Type B pancreatic cell (in vitro differentiated cells): ENCODE data around the gene PPP1CB. TPM values are rescaled to one million over a fixed set of nuclear protein-coding genes. Genes with fewer than 3 reads are reported as not detected.

Experiments
- DNase-seq: peaks from one replicate; pipeline ENCODE4 v3.0.0; 2021; ENCODE audit warnings: mixed read lengths; ENCODE audit not compliant: unreplicated experiment; ENCODE audit errors: extremely low spot score
- H3K27ac Mint-ChIP-seq: 2 replicates; pipeline ENCODE4 v1.8.0; 2021; ENCODE audit warnings: mild to moderate bottlenecking, mixed read lengths
- H3K27me3 Mint-ChIP-seq: 2 replicates; pipeline ENCODE4 v1.8.0; 2021; ENCODE audit warnings: mixed read lengths
- H3K36me3 Mint-ChIP-seq: 2 replicates; pipeline ENCODE4 v1.8.0; 2021; ENCODE audit warnings: mixed read lengths
- H3K4me1 Mint-ChIP-seq: one replicate; pipeline ENCODE4 v1.8.0; 2021; ENCODE audit warnings: mixed read lengths; ENCODE audit not compliant: unreplicated experiment
- H3K4me3 Mint-ChIP-seq: 2 replicates; pipeline ENCODE4 v1.8.0; 2021; ENCODE audit warnings: mild to moderate bottlenecking, mixed read lengths
- H3K9me3 Mint-ChIP-seq: 2 replicates; pipeline ENCODE4 v1.8.0; 2021; ENCODE audit warnings: mixed read lengths
- total RNA-seq: library from RNA; stranded (reverse); gene quantifications from 2 replicates; pipeline ENCODE4 v1.2.1, GENCODE V29; 2021; ENCODE audit warnings: low replicate concordance
- TF ChIP-seq, protein P1 (sequence below): fragments of 200-600 bp; sonication (generic); conservative IDR thresholded peaks from 2 replicates; pipeline ENCODE4 v1.5.0; 2021; ENCODE audit warnings: antibody characterized with exemption, mild to moderate bottlenecking

Gene PPP1CB
- total RNA-seq, 1 donor from 2014 or later: 227 TPM

DNA sequence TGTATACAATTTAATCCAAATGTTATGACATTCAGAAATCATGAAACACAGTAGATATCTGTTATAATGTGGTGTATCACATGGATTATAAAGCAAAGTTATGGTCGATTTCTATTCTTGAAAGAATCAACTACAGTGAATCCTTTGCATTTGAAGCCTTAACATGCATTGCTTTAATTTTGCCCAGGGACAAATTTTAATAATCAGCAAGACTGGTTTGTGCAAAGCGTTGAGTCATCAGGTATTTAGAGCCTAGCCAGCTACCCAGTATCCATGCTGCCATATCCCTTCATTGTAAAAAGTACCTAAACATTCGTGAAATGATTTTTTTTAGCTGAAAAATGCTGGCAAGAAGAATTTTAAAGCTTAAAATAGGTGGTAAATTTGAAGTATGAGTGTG, 50.1 kb downstream of the PPP1CB start:
- Mint-ChIP-seq H3K9me3 (peaks cover 7% of the 10 kb centered on the region), H3K4me3 (no peak overlapping the region), H3K36me3 (peaks cover 56% of the 10 kb centered on the region), H3K4me1 (no peaks in the 10 kb centered on the region), H3K27ac (peak overlapping the region; percentile 87), H3K27me3 (no peaks in the 10 kb centered on the region)
- TF ChIP-seq, protein P1, sequence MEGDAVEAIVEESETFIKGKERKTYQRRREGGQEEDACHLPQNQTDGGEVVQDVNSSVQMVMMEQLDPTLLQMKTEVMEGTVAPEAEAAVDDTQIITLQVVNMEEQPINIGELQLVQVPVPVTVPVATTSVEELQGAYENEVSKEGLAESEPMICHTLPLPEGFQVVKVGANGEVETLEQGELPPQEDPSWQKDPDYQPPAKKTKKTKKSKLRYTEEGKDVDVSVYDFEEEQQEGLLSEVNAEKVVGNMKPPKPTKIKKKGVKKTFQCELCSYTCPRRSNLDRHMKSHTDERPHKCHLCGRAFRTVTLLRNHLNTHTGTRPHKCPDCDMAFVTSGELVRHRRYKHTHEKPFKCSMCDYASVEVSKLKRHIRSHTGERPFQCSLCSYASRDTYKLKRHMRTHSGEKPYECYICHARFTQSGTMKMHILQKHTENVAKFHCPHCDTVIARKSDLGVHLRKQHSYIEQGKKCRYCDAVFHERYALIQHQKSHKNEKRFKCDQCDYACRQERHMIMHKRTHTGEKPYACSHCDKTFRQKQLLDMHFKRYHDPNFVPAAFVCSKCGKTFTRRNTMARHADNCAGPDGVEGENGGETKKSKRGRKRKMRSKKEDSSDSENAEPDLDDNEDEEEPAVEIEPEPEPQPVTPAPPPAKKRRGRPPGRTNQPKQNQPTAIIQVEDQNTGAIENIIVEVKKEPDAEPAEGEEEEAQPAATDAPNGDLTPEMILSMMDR: no peak
- DNase-seq: no peak

DNA sequence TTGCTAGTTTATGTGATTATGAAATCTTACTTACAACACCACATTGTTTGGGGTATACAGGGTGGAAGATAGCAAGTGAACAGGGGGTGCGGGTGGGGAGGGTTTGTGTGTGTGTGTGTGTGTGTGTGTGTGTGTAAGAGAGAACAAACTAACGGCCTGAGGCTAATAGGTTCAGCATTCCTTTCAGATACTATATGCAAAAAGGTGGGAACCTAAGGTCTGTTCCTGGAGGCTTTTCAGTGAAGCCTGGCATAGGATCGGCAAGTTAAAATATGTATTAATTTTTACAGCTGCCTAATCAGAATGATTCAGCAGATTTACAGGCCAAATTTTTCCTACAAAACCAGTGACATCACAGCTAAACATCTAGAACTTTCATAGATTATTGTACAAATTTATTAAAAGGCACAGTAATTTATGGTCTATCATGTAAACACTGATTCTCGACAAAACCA, 51.4 kb downstream of the PPP1CB start:
- H3K9me3 Mint-ChIP-seq: no peaks in the 10 kb centered on the region
- H3K36me3 Mint-ChIP-seq: peaks cover 48% of the 10 kb centered on the region
- H3K4me3 Mint-ChIP-seq: no peak overlapping the region
- no peaks in the 10 kb centered on the region for H3K4me1 Mint-ChIP-seq
- peak overlapping the region; percentile 87 for H3K27ac Mint-ChIP-seq
- no peak for DNase-seq
- TF ChIP-seq, protein P1: no peak
- no peaks in the 10 kb centered on the region for H3K27me3 Mint-ChIP-seq

DNA sequence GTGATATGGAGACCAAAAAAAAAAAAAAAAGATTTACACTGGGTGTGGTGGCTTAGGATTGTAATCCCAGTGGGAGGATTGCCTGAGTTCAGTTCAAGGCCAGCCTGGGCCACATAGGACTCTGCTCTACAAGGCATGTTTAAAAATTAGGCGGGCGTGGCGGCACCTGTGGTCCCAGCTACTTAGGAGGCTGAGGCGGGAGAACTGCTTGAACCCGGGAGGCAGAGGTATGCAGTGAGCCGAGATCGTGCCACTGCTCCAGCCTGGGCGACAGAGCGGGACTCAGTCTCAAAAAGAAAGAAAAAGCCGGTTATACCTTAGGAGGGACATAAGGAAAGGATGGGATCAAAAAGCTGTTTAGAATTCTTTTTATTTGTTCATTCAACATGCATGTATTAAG, 58.3 kb downstream of the PPP1CB start:
- Mint-ChIP-seq H3K4me3 (peak overlapping the region; percentile 80), H3K9me3 (no peaks in the 10 kb centered on the region), H3K27me3 (peaks cover 3% of the 10 kb centered on the region), H3K36me3 (peaks cover 17% of the 10 kb centered on the region), H3K4me1 (no peaks in the 10 kb centered on the region), H3K27ac (peak overlapping the region; percentile 53)
- no peak for DNase-seq
- TF ChIP-seq, protein P1: no peak

DNA sequence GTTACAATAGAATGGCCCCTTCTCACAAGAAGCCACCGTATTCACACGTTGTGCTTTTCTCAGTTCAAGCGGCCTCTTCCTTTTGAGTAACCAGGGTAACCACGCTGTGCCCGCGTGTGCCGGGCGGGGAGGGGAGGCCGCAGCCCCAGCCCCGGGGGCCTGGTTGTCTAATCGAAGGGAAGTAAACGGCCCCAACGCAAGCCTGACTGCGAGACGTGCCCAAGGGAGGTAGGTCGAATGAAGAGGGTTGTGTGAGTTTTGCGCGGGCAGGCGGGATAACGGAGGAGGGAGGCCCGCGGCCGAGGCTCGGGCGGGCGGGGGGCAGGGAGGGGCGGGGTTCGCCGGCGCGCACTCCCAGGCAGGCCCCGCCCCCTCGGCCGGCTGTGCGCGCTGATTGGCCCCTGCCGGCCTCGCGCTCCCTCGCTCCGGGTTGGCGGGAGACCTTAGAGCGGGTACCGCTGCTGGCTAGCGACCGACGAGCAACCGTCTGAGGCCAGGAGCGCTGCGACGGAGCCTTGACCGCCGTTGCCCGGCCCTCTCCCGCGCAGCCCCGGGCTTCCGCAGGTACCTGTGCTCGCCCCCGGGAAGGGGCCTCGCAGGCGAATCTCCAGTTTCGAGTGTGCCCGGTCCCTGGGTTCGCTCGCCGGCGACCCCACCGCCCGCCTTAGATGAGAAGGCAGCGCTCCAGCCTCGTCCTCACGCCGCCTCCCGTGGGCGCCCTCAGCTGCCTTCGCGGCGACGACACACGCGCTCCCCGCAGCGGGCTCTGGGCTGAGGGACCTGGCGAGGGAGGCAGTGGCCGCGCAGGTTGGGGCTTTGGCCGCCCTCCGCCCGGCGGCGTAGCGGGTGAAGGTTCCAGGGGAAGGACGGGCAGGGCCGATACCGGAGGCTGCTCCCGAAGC, 59.0 kb downstream of the PPP1CB start, which contains the start of gene SPDYA:
Gene SPDYA (plus strand): TSS at position 451 of the 902 bp plus-strand sequence. CDS start 5,181 bp downstream, outside the sequence.
- Mint-ChIP-seq H3K36me3 (peaks cover 16% of the 10 kb centered on the region), H3K9me3 (no peaks in the 10 kb centered on the region), H3K27ac (peak within 1 kb of the TSS; percentile 53), H3K4me3 (peak within 1 kb of the TSS; percentile 80), H3K27me3 (peaks cover 3% of the 10 kb centered on the region), H3K4me1 (no peaks in the 10 kb centered on the region)
- peak; percentile 86 for DNase-seq
- TF ChIP-seq, protein P1: no peak

DNA sequence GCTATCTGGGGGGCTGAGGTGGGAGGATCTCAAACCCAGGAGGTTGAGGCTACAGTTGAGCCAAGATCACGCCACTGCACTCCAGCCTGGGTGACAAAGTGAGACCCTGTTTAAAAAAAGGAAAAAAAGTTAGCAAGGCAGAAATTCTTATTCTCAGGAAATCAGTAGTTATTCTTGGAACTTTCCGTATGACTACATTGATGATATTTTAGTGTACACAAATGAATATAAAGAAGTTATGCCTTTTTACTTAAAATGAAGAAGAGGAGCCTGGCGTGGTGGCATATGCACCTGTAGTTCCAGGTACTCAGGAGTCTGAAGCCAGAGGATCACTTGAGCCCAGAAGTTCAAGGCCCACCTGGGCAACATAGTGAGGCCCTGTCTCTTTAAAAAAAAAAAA, 66.4 kb downstream of the PPP1CB start:
- H3K27me3 Mint-ChIP-seq: no peaks in the 10 kb centered on the region

More for the DNA sequence above, 66.4 kb downstream of the PPP1CB start:
- H3K36me3 Mint-ChIP-seq: no peaks in the 10 kb centered on the region
- H3K4me1 Mint-ChIP-seq: peaks cover 3% of the 10 kb centered on the region
- DNase-seq: no peak
- H3K27ac Mint-ChIP-seq: no peak overlapping the region
- no peaks in the 10 kb centered on the region for H3K9me3 Mint-ChIP-seq
- H3K4me3 Mint-ChIP-seq: no peak overlapping the region
- TF ChIP-seq, protein P1: no peak
